K562 (cell line): ENCODE measurements around the gene PBXIP1. TPM values are rescaled to one million over a fixed set of nuclear protein-coding genes. Genes with fewer than 3 reads are reported as not detected.

Experiments
- MIER1 ChIP-seq: fragments of 450-650 bp; IDR thresholded peaks from 2 replicates; pipeline ENCODE4 v1.6.1; 2016; ENCODE audit warnings: antibody characterized with exemption, mild to moderate bottlenecking, low read depth
- POU5F1 ChIP-seq: fragments of 150-350 bp; IDR thresholded peaks from 2 replicates; pipeline ENCODE4 v1.6.1; 2014; ENCODE audit warnings: borderline replicate concordance, low read length, low read depth, mild to moderate bottlenecking; ENCODE audit not compliant: partially characterized antibody
- PREB ChIP-seq: sonication (generic); formaldehyde crosslinking; IDR thresholded peaks from 2 replicates; pipeline ENCODE4 v1.8.1; 2023; ENCODE audit warnings: mild to moderate bottlenecking, missing genetic modification reagents
- PTBP1 ChIP-seq: fragments of 200-400 bp; formaldehyde crosslinking; IDR thresholded peaks from 2 replicates; pipeline ENCODE4 v1.6.1; 2017; ENCODE audit warnings: low read depth, low read length
- TEAD1 ChIP-seq, 2 experiments: fragments of 450-650 bp in 1 of 2; sonication (generic) in 1 of 2; formaldehyde crosslinking; IDR thresholded peaks; 2 replicates each; pipeline versions ENCODE4 v1.4.0 to v1.8.0; 2020 to 2022; ENCODE audit warnings: mild to moderate bottlenecking in 2 of 2, missing genetic modification reagents in 1 of 2
- ZBTB17 ChIP-seq: fragments of 450-650 bp; formaldehyde crosslinking; IDR thresholded peaks from 2 replicates; pipeline ENCODE4 v1.4.0; 2020; ENCODE audit warnings: mild to moderate bottlenecking
- ZNF398 ChIP-seq: fragments of 250-450 bp; sonication (Bioruptor Pico); IDR thresholded peaks from 2 replicates; pipeline ENCODE4 v1.8.0; 2021; ENCODE audit warnings: moderate library complexity, mild to moderate bottlenecking, inconsistent platforms
- ZNF609 ChIP-seq: sonication (generic); formaldehyde crosslinking; IDR thresholded peaks from 2 replicates; pipeline ENCODE4 v1.8.1; 2023; ENCODE audit warnings: missing genetic modification reagents, mild to moderate bottlenecking, borderline replicate concordance
- polyA plus RNA-seq, 8 experiments: library from polyadenylated mRNA; depleted of rRNA in 4 of 8; stranded (reverse) in 5 of 8; unstranded in 3 of 8; fragments of >200 nt; fragmentation: Nextera tagmentation in 2 of 8; fragmentation: Illumina TruSeq in 1 of 8; extraction: Ambion mirVana in 2 of 8; extraction: Trizol in 1 of 8; gene quantifications; 2 replicates each; pipeline versions ENCODE4 v1.2.1 to v1.2.3, GENCODE V29; 2011 to 2014; ENCODE audit warnings: inconsistent platforms in 1 of 8, missing spikeins in 1 of 8
- total RNA-seq, 7 experiments: library from RNA; depleted of rRNA in 6 of 7; stranded (reverse); fragments of >200 nt in 6 of 7; fragmentation: Illumina TruSeq in 2 of 7; extraction: Trizol in 2 of 7; gene quantifications; 2 replicates each; pipeline versions ENCODE4 v1.2.1 to v1.2.3, GENCODE V29; 2011 to 2021; ENCODE audit warnings: low replicate concordance in 1 of 7

Gene PBXIP1
- total and polyA plus RNA-seq, 9 of the 15 experiments (the other 6 are each of a cell fraction or from before 2014, with no cell fraction given): 0.13 to 8.3 (median 5.8) TPM

- TF ChIP-seq PREB (CRISPR knock-in tag) (no peak), PTBP1 (0 out of 2 replicates have a peak, but pooled peaks have one; percentile 44), ZNF398 (CRISPR knock-in tag) (no peak), POU5F1 (no peak), TEAD1 (CRISPR knock-in tag; IDR thresholded peaks at IDR 0.05) (peak in 1 of 2 experiments; percentile 64; a peak in 1 of 4 replicates), ZNF609 (no peak), MIER1 (peak; percentile 55; the same call in 1 of the 2 replicates), ZBTB17 (peak; percentile 83)
Observed at GRCh38 chr1:155000726-155001424, 45.0 kb upstream of the PBXIP1 start (continued).
